ENCODE results near the gene RAD51B. TPM values are rescaled to one million over a fixed set of nuclear protein-coding genes. Genes with fewer than 3 reads are reported as not detected.

Gene RAD51B
- total and polyA plus RNA-seq, 7 donors, result 2.4 to 24.4 (median 7.1) TPM

DNA sequence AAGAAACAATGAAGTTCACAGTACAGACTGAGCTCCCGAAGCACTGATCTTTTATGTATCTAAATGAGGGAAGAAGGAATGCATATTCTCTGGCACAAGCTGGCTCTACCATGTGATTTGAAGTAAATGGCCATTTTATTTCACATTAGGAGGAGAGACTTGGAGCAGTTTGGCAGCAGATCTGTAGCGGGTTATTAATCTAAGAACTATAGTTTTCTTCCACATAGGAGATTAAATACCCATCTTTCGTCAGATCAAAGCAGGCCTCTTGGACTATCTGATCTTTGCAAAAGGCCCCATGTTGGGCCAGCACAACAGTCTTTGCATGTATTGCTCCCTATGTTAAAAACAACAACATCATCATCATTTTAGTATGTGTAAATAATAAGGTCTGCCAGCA lies 495.5 kb downstream of the RAD51B start:
- no peaks in the 10 kb centered on the region for H3K36me3 ChIP-seq
- WGBS, 2 donors, result 92 to 93% methylated on average over 3 of the region's 3 CpGs
- H3K27me3 ChIP-seq, result no peaks in the 10 kb centered on the region
- no peak for DNase-seq
- no peak overlapping the region for H3K4me3 ChIP-seq
- intact Hi-C loops (cut with DNase I), result no loop called here
- H3K4me1 ChIP-seq, result peaks cover 0 to 29% (median 16%) of the 10 kb centered on the region in 4 donors
- H3K27ac ChIP-seq, result no peak overlapping the region
- no peaks in the 10 kb centered on the region for H3K9me3 ChIP-seq
- no peak for TF ChIP-seq POLR2A (IDR thresholded peaks at IDR 0.05)
- no peak for TF ChIP-seq EP300 (IDR thresholded peaks at IDR 0.05)
- TF ChIP-seq, protein P1, sequence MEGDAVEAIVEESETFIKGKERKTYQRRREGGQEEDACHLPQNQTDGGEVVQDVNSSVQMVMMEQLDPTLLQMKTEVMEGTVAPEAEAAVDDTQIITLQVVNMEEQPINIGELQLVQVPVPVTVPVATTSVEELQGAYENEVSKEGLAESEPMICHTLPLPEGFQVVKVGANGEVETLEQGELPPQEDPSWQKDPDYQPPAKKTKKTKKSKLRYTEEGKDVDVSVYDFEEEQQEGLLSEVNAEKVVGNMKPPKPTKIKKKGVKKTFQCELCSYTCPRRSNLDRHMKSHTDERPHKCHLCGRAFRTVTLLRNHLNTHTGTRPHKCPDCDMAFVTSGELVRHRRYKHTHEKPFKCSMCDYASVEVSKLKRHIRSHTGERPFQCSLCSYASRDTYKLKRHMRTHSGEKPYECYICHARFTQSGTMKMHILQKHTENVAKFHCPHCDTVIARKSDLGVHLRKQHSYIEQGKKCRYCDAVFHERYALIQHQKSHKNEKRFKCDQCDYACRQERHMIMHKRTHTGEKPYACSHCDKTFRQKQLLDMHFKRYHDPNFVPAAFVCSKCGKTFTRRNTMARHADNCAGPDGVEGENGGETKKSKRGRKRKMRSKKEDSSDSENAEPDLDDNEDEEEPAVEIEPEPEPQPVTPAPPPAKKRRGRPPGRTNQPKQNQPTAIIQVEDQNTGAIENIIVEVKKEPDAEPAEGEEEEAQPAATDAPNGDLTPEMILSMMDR (IDR thresholded peaks at IDR 0.05), result no peak
- TF ChIP-seq POLR2AphosphoS5 (IDR thresholded peaks at IDR 0.05), result no peak

DNA sequence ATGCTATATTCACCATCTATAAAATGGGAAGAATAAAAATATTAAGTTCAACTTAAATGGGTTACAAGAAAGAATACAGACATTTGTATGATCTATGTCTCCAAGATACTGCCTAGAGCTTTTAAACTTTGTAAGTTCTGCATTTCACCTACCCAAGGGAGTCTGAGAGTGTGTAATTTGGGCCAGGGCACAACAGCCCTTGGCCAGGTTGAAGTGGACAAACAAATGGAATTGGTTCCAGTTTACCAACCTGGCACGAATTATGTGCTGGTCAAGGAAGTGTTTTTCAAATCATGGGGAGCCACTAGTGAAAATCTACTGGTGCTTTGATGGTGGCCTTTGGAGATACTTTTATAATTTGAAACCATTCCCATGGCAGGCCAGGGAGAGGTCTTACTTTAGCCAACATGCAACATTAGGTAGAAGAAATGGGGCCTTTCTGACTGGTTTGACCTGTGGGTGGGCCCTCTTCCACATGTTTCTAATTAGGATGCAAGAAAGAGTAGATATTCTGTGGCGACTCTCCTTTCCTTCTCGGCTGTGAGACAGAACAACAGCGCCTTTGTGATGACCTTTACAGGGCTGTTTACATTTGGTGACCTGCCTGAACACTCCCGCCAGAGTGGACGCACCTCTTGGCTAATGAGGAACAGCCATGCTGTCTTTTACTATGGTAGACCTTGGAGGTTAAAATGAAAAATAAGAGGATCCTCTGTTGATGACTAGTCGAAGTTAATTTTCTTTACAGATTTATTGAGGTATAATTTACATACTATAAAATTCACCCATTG lies 496.7 kb downstream of the RAD51B start:
- peaks cover 0 to 33% (median 14%) of the 10 kb centered on the region in 4 donors for H3K4me1 ChIP-seq
- WGBS, 2 donors, result 92% methylated on average over 7 of the region's 7 CpGs
- intact Hi-C loops (cut with DNase I), result no loop called here

DNA sequence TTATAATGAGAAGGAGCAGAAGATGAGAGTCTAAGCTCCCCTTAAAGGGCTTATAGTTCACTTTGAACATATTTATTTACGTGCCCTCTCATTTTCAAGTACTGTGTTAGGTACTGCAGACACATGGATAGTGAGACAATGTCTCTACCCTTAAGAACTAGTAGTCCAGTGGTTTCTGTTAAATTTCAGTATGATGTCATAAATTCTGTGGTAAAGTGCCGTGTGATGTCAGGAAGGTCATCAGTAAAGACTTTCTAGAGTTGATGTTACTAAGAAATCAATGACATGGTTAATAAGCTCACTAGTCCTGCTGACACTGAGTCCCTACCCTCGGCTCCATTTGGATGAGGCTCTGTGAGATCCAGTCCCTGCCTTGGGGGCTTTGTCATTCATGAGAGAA lies 497.7 kb downstream of the RAD51B start:
- peaks cover 0 to 33% (median 14%) of the 10 kb centered on the region in 4 donors for H3K4me1 ChIP-seq
- intact Hi-C loops (cut with DNase I), result no loop called here

More for the DNA sequence above, 496.7 kb downstream of the RAD51B start:
- Histone ChIP-seq H3K4me3 (no peak overlapping the region), H3K9me3 (no peaks in the 10 kb centered on the region), H3K27ac (no peak overlapping the region), H3K36me3 (no peaks in the 10 kb centered on the region), H3K27me3 (no peaks in the 10 kb centered on the region)
- DNase-seq, result no peak
- TF ChIP-seq POLR2A (IDR thresholded peaks at IDR 0.05) (no peak), POLR2AphosphoS5 (IDR thresholded peaks at IDR 0.05) (no peak), EP300 (IDR thresholded peaks at IDR 0.05) (no peak)
- TF ChIP-seq, protein P1 (IDR thresholded peaks at IDR 0.05), result no peak

DNA sequence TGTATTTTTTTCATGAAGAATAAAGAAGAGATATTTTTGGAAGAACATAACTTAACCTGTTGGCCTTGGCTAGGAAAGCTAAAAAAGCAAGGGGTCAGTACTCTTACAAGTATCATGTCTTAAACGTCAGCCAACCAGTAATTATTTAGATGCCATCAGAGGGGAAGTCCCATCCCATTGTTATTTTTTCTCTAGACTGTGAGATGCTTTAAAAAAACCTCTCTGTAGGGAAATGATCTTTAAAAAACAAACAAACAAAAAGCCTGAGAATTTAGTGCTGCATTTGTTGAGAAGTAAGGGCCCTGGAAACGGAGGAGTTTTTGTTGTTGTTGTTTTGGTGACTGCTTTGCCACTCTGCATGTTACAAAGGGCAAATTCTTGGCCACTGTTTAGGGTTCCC lies 499.2 kb downstream of the RAD51B start:
- Histone ChIP-seq H3K27ac (no peak overlapping the region), H3K9me3 (no peaks in the 10 kb centered on the region), H3K4me3 (no peak overlapping the region), H3K36me3 (no peaks in the 10 kb centered on the region), H3K4me1 (peaks cover 0 to 44% (median 14%) of the 10 kb centered on the region in 4 donors), H3K27me3 (no peaks in the 10 kb centered on the region)
- no peak for TF ChIP-seq POLR2A (IDR thresholded peaks at IDR 0.05)
- no peak for TF ChIP-seq EP300 (IDR thresholded peaks at IDR 0.05)
- TF ChIP-seq POLR2AphosphoS5 (IDR thresholded peaks at IDR 0.05), result no peak
- TF ChIP-seq, protein P1 (IDR thresholded peaks at IDR 0.05), result no peak
- intact Hi-C loops (cut with DNase I), result no loop called here
- WGBS, 2 donors, result 62 to 77% methylated on average over 2 of the region's 2 CpGs
- no peak for DNase-seq

More for the DNA sequence above, 497.7 kb downstream of the RAD51B start:
- H3K27ac ChIP-seq, result no peak overlapping the region
- WGBS, 2 donors, result 95 to 97% methylated on average over 3 of the region's 3 CpGs
- no peaks in the 10 kb centered on the region for H3K9me3 ChIP-seq
- H3K4me3 ChIP-seq, result no peak overlapping the region
- TF ChIP-seq POLR2AphosphoS5 (IDR thresholded peaks at IDR 0.05) (no peak), POLR2A (IDR thresholded peaks at IDR 0.05) (no peak), EP300 (IDR thresholded peaks at IDR 0.05) (no peak)
- TF ChIP-seq, protein P1 (IDR thresholded peaks at IDR 0.05), result no peak
- no peaks in the 10 kb centered on the region for H3K27me3 ChIP-seq
- DNase-seq, result no peak
- H3K36me3 ChIP-seq, result no peaks in the 10 kb centered on the region
